B cell (primary cell): ENCODE results near the gene RBM34. TPM values are rescaled to one million over a fixed set of nuclear protein-coding genes. Genes with fewer than 3 reads are reported as not detected.

Experiments
- ATAC-seq: fragments of 200-7000 bp; cut with Tn5 transposase; one replicate; pipeline ENCODE4 v1.10.0; 2021; ENCODE audit warnings: low read depth, mild to moderate bottlenecking, moderate number of reproducible peaks, moderate library complexity
- CTCF ChIA-PET: fragments of 350-600 bp; sonication (Branson Sonifier 250); formaldehyde crosslinking; loops from one replicate; lab custom pipeline; 2021; ENCODE audit warnings: antibody characterized with exemption, inconsistent platforms; lab: Charles Lee
- POLR2A ChIA-PET: fragments of 350-600 bp; sonication (Branson Sonifier 250); formaldehyde crosslinking; loops from one replicate; lab custom pipeline; 2021; ENCODE audit warnings: antibody characterized with exemption; lab: Charles Lee
- DNase-seq: peaks from one replicate; pipeline ENCODE4 v3.0.0; 2013
- H2AFZ ChIP-seq: 2 replicates; pipeline ENCODE4 v1.6.1; 2012; ENCODE audit warnings: mild to moderate bottlenecking, low read depth, low read length; ENCODE audit not compliant: insufficient read depth, poor library complexity, severe bottlenecking
- H3K27ac ChIP-seq, 2 donors: 1 replicate in 1 of 2; 2 replicates in 1 of 2; pipeline ENCODE4 v1.5.1; 2012 to 2013; ENCODE audit warnings: low read length in 2 of 2, mild to moderate bottlenecking in 2 of 2, moderate library complexity in 1 of 2
- H3K27me3 ChIP-seq, 4 experiments: fragments of 200-600 bp in 1 of 4; sonication (generic) in 1 of 4; replicated peaks in 1 of 4; 1 replicate in 2 of 4; 2 replicates in 2 of 4; pipeline versions ENCODE4 v1.6.1 to v1.7.0; 2013 to 2016; ENCODE audit warnings: low read length in 3 of 4, mild to moderate bottlenecking in 2 of 4, mixed read lengths in 1 of 4, moderate library complexity in 1 of 4; ENCODE audit not compliant: insufficient read depth in 4 of 4, control insufficient read depth in 3 of 4; ENCODE audit errors: control extremely low read depth in 1 of 4
- H3K36me3 ChIP-seq, 2 experiments: replicated peaks in 1 of 2; 1 replicate in 1 of 2; 2 replicates in 1 of 2; pipeline versions ENCODE4 v1.6.1 to v1.7.1; 2013; ENCODE audit warnings: low read length in 1 of 2; ENCODE audit not compliant: insufficient read depth in 2 of 2, control insufficient read depth in 1 of 2; ENCODE audit errors: control extremely low read depth in 1 of 2, extremely low read depth in 1 of 2
- H3K4me1 ChIP-seq, 2 donors: fragments of 200-600 bp in 1 of 2; sonication (generic) in 1 of 2; 1 replicate in 1 of 2; 2 replicates in 1 of 2; pipeline versions ENCODE4 v1.5.1 to v1.6.1; 2013 to 2017; ENCODE audit warnings: low read length in 2 of 2; ENCODE audit not compliant: control insufficient read depth in 2 of 2, insufficient read depth in 2 of 2
- H3K4me2 ChIP-seq: replicated peaks from 2 replicates; pipeline ENCODE3; 2012; ENCODE audit warnings: mild to moderate bottlenecking, low read depth, low read length; ENCODE audit not compliant: poor library complexity, severe bottlenecking
- H3K4me3 ChIP-seq, 5 experiments: fragments of 200-600 bp in 1 of 5; sonication (generic) in 1 of 5; 1 replicate in 3 of 5; 2 replicates in 2 of 5; pipeline versions ENCODE4 v1.5.1 to v1.7.0; 2011 to 2016; ENCODE audit warnings: low read length in 4 of 5, mild to moderate bottlenecking in 4 of 5, low read depth in 2 of 5, control low read depth in 1 of 5, moderate library complexity in 1 of 5; ENCODE audit not compliant: insufficient read depth in 1 of 5; ENCODE audit errors: control extremely low read depth in 1 of 5, extremely low read depth in 1 of 5
- H3K79me2 ChIP-seq: fragments of 200-600 bp; sonication (generic); one replicate; pipeline ENCODE4 v1.6.0; 2016; ENCODE audit warnings: low read length; ENCODE audit not compliant: control insufficient read depth, insufficient read depth
- H3K9ac ChIP-seq: fragments of 200-600 bp; sonication (generic); 2 replicates; pipeline ENCODE4 v1.6.1; 2017; ENCODE audit warnings: mild to moderate bottlenecking, low read length, moderate library complexity
- H3K9me3 ChIP-seq, 3 donors: one replicate each; pipeline versions ENCODE4 v1.6.1 to v1.7.1; 2013; ENCODE audit warnings: low read length in 2 of 3; ENCODE audit not compliant: control insufficient read depth in 2 of 3, insufficient read depth in 1 of 3; ENCODE audit errors: control extremely low read depth in 1 of 3
- H4K20me1 ChIP-seq: 2 replicates; pipeline ENCODE4 v1.6.0; 2012; ENCODE audit warnings: mild to moderate bottlenecking, low read length; ENCODE audit not compliant: insufficient read depth, control insufficient read depth, poor library complexity, severe bottlenecking
- H3K27ac Mint-ChIP-seq: one replicate; pipeline ENCODE4 v1.8.0; 2021; ENCODE audit warnings: mixed read lengths
- H3K27me3 Mint-ChIP-seq: one replicate; pipeline ENCODE4 v1.8.0; 2021; ENCODE audit warnings: mixed read lengths
- H3K4me1 Mint-ChIP-seq: one replicate; pipeline ENCODE4 v1.8.0; 2021; ENCODE audit warnings: mixed read lengths
- H3K4me3 Mint-ChIP-seq: one replicate; pipeline ENCODE4 v1.8.0; 2021; ENCODE audit warnings: mixed read lengths
- H3K9me3 Mint-ChIP-seq: one replicate; pipeline ENCODE4 v1.8.0; 2022; ENCODE audit warnings: mixed read lengths; ENCODE audit not compliant: insufficient read depth
- EZH2 ChIP-seq: IDR thresholded peaks from 2 replicates; pipeline ENCODE4 v1.6.1; 2012; ENCODE audit warnings: borderline replicate concordance, low read depth, mild to moderate bottlenecking, moderate library complexity, low read length; ENCODE audit not compliant: insufficient read depth, poor library complexity, severe bottlenecking
- WGBS: methylation state at CpG from one replicate; pipeline ENCODE4 v1.1.5; 2013; ENCODE audit warnings: missing lambda C conversion rate; ENCODE audit not compliant: insufficient coverage; 5-methylcytosine and 5-hydroxymethylcytosine counted together
- intact Hi-C: fragments of 100-400 bp; cut with micrococcal nuclease; formaldehyde crosslinking; loops from one replicate; pipeline ENCODE4 v1.10.0; 2022
- polyA plus RNA-seq: library from polyadenylated mRNA; depleted of rRNA; stranded (reverse); fragments of >200 nt; gene quantifications from 2 replicates; pipeline ENCODE4 v1.2.3, GENCODE V29; 2012
- total RNA-seq, 2 donors: library from RNA; stranded (reverse); fragments of 120-200 nt in 1 of 2; gene quantifications; 1 replicate in 1 of 2; 2 replicates in 1 of 2; pipeline versions ENCODE4 v1.2.3 to v1.2.4, GENCODE V29; 2013 to 2022
- TF ChIP-seq, protein P1 (sequence below): fragments of 200-600 bp; IDR thresholded peaks from one replicate; pipeline ENCODE4 v1.8.0; 2022; ENCODE audit warnings: antibody characterized with exemption, mild to moderate bottlenecking

The RBM34 gene
- total and polyA plus RNA-seq, 2 donors (not counting 1 experiment from before 2014, with no cell fraction given): 24.4 to 131 TPM

DNA sequence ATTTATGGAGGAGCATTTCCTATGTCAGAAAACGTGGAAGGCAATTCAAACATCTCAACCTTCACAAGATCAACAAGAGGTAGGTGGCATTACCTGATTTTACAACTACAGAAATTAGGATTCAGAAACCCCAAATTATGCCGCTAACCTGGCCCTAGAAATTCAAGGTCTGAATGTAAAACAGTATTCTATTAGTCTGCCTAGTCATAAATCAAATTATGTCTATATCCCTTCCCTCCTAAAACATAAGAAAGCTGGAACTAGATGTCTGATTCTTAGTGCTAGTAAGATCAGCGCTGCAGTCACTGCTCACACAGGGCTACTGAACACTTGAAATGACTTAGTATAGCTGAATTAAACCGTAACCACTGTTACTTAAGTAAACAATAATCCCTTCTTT, 33.8 kb downstream of the RBM34 start:
- Histone ChIP-seq H3K9me3 (no peaks in the 10 kb centered on the region), H3K9ac (peak overlapping the region; percentile 95), H3K4me2 (peak overlapping the region; percentile 80), H4K20me1 (peaks cover 30% of the 10 kb centered on the region), H3K79me2 (peaks cover 67% of the 10 kb centered on the region), H3K27ac (peak overlapping the region in 1 of 2 donors; percentile 95), H3K4me1 (peaks cover 16 to 20% of the 10 kb centered on the region in 2 donors), H3K36me3 (peaks cover 0 to 4% of the 10 kb centered on the region in 2 experiments), H3K27me3 (no peaks in the 10 kb centered on the region), H2AFZ (peak overlapping the region; percentile 84), H3K4me3 (peak overlapping the region; percentile 72 to 99 (median 89))
- no CpG with 5 or more reads among the region's 4 CpGs for WGBS
- ATAC-seq (no peak), DNase-seq (no peak)
- Mint-ChIP-seq H3K4me1 (peaks cover 48% of the 10 kb centered on the region), H3K27me3 (no peaks in the 10 kb centered on the region), H3K4me3 (peak overlapping the region; percentile 97), H3K27ac (peak overlapping the region; percentile 99), H3K9me3 (no peaks in the 10 kb centered on the region)
- no peak for TF ChIP-seq EZH2
- TF ChIP-seq, protein P1, sequence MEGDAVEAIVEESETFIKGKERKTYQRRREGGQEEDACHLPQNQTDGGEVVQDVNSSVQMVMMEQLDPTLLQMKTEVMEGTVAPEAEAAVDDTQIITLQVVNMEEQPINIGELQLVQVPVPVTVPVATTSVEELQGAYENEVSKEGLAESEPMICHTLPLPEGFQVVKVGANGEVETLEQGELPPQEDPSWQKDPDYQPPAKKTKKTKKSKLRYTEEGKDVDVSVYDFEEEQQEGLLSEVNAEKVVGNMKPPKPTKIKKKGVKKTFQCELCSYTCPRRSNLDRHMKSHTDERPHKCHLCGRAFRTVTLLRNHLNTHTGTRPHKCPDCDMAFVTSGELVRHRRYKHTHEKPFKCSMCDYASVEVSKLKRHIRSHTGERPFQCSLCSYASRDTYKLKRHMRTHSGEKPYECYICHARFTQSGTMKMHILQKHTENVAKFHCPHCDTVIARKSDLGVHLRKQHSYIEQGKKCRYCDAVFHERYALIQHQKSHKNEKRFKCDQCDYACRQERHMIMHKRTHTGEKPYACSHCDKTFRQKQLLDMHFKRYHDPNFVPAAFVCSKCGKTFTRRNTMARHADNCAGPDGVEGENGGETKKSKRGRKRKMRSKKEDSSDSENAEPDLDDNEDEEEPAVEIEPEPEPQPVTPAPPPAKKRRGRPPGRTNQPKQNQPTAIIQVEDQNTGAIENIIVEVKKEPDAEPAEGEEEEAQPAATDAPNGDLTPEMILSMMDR: no peak
- intact Hi-C loops: loop anchor here (10.0 kb wide), 1 partner anchor 378 kb away; the partner anchor contains the start of gene B3GALNT2
- ChIA-PET POLR2A (interaction anchor here (2.3 kb wide), 1 partner anchor 33 kb away, joined by 12 read pairs; the partner anchor contains the start of gene RBM34), CTCF (interaction anchor here (1.5 to 1.9 kb wide), 4 partner anchors 22 to 648 kb away, joined by 3 to 5 read pairs (median 4); partner anchors contain the start of gene TARBP1)

DNA sequence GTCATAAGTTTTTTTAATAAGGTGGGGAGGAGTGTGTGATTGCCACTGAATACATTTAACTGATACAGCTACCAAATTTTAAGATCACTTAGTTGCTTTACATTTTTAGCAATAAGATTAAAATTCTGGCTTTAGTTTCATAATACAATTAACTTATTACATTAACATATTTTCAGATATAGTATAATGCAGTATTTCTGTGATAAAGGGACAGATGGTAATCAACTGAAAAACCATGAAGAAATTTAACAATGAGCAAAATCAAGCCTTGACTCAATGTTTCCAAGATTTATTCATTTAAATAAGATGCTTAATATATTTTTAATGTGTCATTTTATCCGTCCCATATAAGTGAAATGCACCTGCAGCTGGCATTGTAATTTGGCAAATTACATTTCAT, 36.4 kb downstream of the RBM34 start:
- peaks cover 84% of the 10 kb centered on the region for H3K79me2 ChIP-seq
- H3K27me3 ChIP-seq: no peaks in the 10 kb centered on the region
- H3K27ac ChIP-seq: no peak overlapping the region
- Mint-ChIP-seq H3K4me3 (no peak overlapping the region), H3K27me3 (no peaks in the 10 kb centered on the region), H3K4me1 (peaks cover 48% of the 10 kb centered on the region), H3K9me3 (no peaks in the 10 kb centered on the region), H3K27ac (no peak overlapping the region)
- ChIA-PET CTCF (no interaction called here), POLR2A (no interaction called here)
- peaks cover 47% of the 10 kb centered on the region for H4K20me1 ChIP-seq
- H3K4me3 ChIP-seq: no peak overlapping the region
- no peak for DNase-seq
- H3K9me3 ChIP-seq: no peaks in the 10 kb centered on the region
- no peak for ATAC-seq
- TF ChIP-seq, protein P1: no peak
- no peak for TF ChIP-seq EZH2
- no peak overlapping the region for H3K9ac ChIP-seq
- H3K4me2 ChIP-seq: no peak overlapping the region
- intact Hi-C loops: loop anchor here (10.0 kb wide), 1 partner anchor 380 kb away; the partner anchor contains the start of gene B3GALNT2
- peaks cover 6 to 14% of the 10 kb centered on the region in 2 experiments for H3K36me3 ChIP-seq
- WGBS: no CpG with 5 or more reads among the region's 1 CpG
- H3K4me1 ChIP-seq: peaks cover 16 to 20% of the 10 kb centered on the region in 2 donors
- H2AFZ ChIP-seq: no peak overlapping the region
